ENCODE results near the gene EPHB2.
"Not testable (repeated sequence)": the region's sequence is repeated elsewhere in the genome, so short reads cannot be mapped to it uniquely, and the experiment has no call there.

Gene EPHB2

DNA sequence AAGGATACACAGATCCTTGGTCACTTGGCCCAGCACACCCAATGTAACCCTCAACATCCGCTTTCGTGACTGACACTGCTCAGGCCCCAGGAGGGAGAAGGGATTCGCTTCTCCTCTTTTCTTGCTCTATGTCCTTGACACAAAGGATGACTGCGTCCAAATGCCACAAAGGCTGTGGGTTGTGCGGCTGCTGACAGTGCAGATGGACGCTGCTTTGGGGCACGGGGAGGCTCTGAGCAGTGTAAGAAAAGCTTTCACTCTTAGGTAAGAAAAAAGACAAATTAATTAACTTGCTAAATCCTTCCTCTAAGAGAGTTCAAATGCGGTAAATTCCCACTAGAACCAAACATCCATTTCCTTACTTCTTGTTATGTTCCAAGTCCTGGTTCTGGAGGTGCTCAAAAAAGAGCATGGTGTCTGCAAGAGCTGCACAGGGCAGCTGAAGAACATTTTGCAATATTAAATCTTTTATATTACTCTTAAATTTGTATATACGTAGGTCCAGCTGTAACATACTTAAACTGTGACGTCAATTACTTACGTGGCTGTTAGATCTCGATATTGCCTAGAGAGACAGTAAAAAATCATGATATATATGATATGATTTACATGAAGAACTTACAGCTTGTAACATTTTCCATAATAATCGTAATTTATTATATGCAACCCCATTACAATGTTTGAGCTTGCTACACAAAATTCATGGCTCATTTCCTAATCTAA lies 19.4 kb upstream of the EPHB2 start:
- no peak for DNase-seq (ENCODE audit: low spot score)

DNA sequence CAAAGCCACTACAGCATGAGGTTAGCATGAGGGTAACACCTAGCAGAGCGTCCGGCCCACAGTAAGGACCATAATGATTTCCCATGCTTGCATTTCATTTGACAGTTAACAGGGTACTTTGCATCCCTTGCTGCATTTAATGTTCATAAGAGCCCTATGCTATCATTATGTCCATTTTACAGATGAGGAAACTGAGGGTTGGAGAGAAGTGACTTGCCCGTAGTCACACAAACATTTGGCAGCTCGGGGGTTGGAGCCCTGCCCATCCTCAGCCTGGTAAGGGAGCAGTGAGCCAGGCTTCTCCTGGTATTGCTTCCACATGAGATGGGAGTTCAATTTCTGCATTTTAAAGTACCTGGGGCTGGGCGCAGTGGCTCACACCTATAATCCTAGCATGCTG lies 16.5 kb upstream of the EPHB2 start:
- no peak for DNase-seq (ENCODE audit: low spot score)

DNA sequence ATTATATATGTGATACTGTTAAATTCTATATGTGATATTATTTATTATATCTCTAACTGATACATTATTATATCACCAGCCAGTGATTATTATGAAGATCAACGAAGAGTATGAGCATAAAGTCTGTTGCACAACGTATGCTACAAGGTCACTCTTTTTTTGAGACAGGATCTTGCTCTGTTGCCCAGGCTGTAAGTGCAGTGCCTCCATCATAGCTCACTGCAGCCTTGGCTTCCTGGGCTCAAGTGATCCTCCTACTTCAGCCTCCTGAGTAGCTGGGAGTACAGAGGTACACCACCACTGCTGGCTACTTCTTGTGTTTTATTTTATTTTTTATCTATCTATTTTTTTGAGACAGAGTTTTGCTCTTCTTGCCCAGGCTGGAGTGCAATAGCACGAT lies 14.0 kb upstream of the EPHB2 start:
- DNase-seq (ENCODE audit: low spot score): no peak

DNA sequence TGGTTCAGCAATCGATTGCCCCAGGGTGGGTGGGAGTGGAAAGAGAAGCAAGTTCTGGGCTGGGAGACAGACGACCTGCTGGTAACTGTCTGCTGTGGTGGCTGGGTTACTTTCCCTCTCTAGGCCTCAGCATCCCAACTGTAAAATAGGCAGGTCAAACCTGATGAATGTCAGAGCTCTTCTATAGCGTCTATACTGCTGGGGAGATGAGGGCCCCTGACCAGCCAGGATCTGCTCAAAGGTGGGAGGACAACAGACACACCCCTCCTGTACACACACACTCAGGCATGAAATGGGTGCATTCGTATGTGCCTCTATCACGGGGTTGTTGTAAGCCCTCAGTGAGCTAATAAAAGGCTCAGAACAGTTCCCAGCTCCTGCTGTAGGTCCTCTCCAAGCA lies 12.7 kb upstream of the EPHB2 start:
- DNase-seq (ENCODE audit: low spot score): no peak

DNA sequence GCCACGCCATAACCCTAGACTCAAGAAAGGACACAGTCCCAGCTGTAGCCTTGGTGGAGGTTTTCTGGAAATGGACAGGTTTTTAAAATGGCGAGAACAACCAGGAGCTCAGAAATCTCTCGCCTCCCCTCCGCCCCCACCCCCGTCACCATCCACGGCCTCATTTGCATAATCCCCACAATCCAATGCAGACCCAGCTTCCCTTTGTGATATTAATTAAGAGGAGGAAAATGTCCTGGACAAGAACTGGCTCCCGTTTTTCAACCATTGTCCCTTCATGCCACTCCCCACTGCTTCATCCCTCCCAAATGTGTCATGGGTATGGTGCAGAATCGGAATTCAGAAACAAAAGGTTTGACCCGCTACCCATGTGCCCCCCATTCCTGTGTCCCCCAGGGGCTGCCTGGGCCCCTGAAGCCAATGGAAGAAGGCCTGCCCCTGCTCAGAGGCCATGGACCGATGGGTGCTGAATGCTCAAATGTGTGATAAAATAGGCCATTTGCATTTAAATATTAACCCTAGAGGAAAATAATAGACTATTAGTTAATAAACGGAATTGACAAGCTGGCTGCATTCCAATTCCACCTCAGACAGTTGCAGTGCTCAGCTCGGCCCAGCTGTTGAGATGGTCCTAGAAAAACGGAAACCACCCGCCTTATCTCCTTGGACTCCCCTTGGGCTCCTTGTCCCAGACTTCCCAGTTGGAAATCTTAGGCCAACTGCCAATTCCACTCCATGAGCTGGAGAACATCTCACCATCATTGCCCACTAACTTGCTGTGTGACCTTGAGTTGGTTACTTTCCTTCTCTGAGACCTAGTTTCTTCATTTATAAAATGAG lies 10.7 kb upstream of the EPHB2 start:
- DNase-seq (ENCODE audit: low spot score): no peak

DNA sequence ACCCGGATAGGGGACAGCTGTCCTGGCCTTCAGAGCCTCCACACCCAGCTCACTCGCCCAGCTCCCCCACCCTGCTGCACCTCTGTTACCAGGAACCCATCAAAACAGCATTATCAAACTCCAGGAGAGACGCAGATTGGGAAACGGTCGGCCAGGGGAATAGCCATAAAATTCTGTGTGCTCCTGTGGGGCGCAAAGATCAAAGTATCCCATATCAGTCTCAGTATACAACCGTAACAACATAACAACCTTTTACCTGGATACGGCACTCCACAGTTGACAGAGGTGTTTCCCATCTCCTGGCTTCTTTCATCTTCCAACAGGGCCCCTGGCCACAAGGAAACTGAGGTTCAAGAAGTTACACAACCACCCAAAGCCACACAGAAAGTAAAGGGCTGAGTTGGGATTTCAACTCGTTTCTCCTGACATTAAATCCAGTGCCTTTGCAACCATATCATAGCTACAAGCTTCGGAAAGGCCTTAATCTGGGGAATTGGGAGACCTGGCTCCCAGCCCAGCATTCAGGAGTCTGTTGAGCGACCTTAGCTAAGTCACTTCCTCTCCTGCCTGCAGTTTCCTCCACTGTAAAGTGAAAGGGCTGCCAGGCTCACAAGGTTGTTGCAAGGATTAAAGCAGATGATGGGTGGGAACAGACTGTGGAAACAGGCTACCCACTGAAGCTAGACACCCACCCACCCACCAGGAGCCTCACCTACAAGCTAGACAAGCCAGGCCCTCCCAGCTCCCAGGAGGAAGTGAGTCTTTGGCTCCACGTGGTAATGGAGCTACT lies 8.1 kb upstream of the EPHB2 start:
- DNase-seq (ENCODE audit: low spot score): no peak

DNA sequence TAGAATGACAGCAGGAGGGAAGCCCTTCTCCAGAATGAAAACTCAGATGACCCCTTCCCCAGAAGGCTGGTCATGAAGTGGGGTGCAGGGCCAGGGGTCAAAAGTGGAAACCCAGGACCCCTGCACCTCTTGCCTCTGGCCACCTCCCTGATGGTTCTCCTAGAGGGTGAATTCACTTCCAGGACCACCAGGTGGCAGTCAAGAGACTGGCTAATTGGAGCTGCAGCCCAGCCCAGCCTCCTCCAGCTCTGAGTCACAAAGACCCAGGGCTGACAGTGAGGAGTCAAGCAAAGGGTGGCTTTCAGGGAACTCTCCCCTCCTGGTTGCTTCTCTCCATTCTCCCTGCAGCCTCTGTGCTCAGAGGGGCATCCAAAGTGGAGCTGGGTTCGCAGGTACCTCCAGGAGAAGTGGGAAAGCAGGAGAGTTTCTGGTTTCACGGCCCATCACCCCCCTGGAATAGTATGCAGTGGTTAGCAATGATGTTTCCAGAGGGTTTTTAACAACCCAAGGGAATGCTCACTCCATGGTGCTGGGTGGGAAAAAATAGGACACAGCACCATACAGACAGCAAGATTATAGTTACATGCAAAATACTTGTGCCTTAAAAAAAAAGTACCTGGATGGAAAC lies 6.1 kb upstream of the EPHB2 start:
- DNase-seq (ENCODE audit: low spot score): peak; percentile 88

DNA sequence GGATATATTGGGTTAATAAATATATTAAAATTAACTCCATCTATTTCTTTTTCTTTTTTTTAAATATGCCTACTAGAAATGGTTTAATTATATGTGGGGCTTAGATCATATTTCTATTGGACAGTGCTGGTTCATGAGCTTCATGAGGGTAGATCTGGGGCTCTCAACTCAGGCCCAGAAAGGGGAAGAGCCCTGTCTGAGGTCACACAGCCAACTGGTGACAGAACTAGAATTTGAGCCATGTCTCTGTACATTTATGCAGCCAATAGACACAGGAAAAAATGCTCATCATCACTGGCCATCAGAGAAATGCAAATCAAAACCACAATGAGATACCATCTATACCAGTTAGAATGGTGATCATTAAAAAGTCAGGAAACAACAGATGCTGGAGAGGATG lies 5.1 kb upstream of the EPHB2 start:
- DNase-seq (ENCODE audit: low spot score): no peak

DNA sequence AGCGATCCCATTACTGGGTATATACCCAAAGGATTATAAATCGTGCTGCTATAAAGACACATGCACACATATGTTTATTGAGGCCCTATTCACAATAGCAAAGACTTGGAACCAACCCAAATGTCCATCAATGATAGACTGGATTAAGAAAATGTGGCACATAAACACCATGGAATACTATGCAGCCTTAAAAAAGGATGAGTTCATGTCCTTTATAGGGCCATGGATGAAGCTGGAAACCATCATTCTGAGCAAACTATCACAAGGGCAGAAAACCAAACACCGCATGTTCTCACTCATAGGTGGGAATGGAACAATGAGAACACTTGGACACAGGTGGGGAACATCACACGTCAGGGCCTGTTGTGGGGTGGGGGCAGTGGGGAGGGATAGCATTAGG lies 4.5 kb upstream of the EPHB2 start:
- DNase-seq (ENCODE audit: low spot score): not testable (repeated sequence)

DNA sequence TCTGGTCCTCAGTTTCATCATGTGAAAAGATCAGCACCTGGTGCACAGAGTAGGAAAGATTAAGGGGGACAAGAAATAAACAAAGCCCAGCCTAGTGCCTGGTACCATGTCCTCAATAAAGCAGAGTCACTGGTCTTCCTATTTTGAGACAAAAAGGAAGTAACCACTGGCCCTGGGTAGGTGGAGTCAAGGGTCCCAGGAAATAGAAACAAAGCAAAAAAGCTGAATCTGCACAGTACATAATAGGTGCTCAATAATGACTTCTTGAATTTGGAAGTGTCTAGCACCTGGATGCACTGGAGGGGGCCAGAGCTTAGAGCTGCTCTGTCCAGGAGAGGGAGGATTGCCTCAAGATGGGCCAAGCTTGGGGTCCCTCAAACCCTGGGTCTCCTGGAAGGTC lies 1.9 kb upstream of the EPHB2 start:
- DNase-seq (ENCODE audit: low spot score): no peak

DNA sequence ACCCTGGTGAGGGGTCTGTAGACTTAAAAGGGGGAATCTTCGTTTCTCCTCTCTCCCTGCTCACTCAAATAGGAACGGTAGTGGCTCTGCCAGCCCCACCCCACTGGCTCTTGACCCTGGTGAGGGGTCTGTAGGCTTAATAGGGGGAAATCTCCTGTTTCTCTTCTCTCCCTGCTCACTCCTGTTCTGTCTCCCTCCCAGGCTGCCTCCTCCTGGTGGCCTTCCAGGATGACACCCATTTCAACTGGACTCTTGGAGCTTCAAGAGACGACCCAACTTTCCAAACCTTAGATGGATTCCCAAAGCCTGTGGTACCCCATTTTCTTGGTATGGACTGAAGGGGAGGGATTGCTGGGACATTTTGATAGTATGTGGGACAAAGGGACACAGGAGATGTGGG lies 1.4 kb upstream of the EPHB2 start:
- no peak for DNase-seq (ENCODE audit: low spot score)

DNA sequence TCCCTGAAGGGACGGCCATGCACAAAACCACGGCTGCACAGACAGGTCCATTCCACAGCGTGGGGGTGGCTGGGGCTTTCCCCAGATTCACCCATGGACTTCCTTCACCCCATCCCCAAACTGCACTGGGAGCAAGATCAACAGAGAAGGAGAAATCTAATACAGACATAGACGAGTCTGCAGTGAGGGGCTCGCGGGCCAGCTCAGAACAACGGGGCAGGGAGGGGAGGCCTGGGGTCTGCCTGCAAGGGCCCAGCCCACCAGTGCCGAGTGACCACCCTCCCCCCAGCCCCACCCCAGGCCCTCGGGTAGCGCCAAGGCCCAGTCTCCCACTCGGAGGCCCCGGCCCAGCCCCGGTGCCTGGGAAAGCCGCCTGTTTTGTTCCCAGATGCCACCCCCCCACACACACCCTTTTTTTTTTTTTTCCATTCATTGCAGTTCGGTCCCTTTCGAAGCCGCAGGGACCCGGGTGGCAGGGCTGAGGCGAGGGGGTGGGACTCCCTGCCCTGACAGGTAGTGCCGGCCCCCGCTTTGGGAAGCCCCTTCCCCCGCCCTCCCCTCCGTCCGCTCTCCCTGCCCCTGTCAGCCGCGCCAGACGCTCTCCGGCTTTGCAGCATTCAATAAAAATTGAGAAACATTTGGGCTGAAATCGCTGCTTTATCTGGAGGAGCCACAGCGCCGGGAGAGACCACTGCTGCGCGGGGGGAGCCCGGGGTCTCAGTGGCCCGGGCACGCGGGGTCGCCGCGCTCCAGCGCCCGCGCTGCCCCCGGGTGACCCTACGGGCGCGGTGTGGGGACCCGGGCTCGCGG lies 543 bp upstream of the EPHB2 start:
- DNase-seq (ENCODE audit: low spot score): peak; percentile 64

DNA sequence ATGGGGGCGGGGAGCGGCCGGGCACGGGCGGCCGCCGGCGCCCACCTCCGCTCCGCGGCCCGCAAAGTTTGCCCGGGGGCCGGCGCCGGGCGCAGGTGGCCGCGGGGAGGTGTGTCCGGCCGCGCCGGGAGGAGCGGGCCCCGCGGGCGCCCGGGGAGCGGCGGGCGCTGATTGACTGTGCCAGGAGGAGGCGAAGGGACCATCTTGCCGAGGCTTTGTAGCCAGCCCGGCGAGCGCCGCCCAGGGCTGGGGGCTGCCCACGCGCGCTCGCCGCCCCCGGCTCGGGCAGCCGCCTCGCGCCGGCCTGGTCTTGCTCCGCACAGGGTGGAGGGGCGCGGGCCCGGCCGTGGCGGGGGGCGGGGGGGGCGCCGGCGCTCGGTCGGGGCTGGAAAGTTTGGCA lies 432 bp downstream of the EPHB2 start:
- DNase-seq (ENCODE audit: low spot score): no peak

DNA sequence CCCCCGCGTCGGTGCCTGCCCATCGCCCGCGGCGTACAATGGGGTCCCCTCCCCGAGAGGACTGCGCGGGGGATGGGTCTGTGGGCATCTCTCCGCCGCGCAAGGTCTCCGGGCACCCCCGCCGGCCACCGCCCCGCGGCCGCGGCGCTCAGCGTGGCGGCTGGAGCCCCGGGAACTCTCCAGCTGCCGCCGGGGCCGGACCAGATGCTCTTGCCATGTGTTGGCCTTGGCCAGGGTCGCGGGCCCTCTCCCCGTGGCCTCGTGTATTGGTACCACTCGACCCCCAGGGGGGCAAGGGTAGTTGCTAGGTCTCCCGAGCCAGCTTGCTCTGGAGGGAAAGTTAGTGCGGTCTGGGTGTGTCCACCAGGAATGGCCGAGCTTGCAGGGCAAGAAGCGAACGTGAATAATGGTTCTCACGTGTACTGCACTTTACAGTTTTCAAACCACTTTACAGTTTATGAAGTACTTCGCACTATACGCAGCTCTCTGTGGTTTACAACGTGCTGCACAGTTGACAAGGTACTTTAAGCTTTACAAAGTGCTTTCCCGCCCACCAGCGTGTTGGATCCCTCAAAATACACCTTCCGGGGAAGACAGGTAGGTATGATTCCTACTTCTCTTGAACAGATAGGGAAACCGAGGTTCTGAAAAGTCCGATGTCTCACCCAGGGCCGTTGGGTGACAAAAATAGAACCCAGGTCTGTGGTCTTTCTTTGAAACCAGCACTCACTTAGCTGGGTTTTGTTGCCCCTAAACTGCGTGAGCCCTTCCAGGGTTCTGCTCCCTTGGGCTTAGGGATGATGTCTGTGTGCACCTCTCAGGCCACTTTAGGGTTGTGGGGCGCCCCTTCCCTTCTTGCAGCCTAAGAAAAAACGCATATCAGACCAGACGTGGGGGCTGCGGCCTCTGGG lies 1.2 kb downstream of the EPHB2 start:
- DNase-seq (ENCODE audit: low spot score): no peak

DNA sequence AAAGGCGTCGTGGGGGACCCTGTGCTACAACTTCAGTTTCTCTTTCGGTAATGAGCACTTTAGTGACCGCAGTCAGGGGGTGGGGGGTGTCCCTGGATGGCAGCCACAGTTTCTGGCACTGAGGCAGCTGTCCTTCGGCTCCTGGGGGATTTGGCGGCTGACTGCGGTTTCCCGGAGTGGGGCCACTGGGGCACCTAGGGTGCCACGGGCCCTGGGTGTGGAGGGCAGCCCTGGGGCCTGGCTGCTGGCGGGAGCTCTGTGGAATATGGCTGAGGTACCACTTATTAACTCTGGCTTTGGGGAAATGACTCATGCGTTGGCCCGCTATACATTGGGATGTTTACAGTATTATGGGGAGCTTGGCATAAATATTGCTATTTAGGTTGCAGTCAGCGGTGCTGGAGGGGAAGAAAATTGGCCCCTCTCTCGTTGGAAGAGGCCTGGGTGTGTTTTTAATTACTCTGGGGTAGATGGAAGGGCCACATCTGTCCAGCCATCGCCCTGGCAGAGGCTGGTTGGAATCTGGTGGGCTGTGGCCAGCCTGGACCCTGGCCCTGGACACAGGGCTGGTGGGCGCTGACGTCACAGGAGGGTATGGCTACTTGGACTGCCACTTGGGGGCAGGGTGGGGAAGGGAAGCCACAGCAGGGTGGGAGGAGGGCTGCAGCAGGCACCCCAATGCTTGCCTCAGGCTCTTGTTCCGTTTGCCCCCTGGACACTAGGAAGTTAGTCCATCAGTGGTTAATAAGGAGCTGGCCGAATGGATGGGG lies 2.0 kb downstream of the EPHB2 start:
- DNase-seq (ENCODE audit: low spot score): no peak

DNA sequence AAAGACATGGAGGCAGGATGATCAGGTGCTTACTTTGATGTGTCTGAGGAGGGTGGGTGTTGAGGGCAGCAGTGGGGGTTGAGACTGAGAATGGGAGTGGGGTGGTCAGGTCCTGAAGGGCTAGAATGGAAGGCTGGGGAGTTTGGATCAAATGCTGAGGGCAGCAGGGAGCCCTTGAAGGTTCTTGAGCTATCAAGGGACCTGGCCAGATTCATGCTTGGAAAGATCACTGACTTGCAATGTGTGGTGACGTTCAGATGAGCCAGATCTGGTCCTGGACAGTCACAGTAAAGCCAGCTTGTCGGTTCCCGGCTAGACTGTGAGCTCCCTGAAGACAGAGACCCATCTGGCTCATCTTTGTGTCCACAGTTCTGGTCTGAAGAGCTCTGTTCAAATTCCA lies 3.8 kb downstream of the EPHB2 start:
- DNase-seq (ENCODE audit: low spot score): no peak

DNA sequence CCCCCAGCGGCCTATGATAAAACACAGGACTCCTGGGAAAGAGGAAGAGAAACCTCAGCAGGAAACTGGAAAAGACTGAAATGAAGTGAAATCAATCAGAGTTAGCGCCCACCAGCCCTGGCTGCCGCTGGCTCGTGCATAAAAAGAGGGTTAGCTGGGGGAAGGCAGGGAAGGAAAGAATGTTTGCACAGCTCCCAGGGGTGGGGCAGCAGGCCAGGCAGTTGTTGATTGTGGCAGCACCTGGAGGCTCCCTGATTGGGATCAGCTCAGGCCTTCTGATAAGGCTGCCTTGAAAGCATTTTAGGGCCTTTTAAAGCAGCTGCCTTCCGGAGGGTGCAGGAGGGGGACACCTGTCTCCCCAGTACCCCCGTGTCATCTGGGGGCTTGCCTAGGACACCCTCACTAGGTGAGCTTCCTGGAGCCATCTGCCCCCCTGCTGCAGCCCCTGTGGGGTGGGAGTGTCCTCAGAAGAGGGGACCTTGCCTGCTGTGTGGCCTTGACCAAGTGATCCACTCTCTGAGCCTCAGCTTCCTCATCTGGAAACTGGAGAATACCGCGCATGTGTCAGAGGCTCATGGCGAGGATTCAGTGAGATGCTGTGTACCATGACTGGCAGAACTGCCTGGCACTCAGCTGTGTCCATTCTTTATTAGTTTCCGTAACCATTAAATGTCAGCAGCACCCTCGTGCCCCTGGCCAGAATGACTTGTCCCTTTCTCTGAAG lies 6.6 kb downstream of the EPHB2 start:
- DNase-seq (ENCODE audit: low spot score): no peak

DNA sequence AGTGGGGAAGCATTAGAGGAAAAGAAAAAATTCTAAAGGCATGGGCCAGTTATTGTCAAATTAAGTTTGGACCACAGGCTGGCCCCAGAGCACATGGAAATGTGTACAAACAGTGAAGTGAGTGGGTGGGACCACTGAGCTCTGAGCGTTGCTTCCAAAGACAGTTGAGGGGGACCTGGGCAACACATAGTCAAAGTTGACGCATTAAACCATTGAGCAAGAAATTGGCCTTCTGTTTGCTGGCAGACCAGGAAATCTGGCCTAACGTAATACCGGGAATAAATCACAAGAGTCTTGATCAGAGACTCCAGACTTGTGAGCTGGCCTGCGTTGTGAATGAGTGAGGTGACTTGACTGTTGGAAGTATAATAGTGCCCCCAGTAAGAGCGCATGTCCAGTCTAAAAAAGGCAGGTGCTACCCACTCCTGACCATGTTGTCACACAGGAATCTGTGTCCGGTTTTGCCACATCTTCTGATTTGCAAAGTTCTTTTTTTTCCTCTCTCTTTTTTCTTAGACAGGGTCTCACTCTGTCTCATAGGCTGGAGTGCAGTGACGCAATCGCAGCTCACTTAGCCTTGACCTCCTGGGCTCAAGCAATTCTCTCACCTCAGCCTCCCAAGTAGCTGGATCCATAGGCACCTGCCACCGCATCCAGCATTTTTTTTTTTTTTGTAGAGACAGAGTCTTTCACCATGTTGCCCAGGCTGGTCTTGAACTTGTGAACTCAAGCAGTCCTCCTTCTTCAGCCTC lies 10.7 kb downstream of the EPHB2 start:
- no peak for DNase-seq (ENCODE audit: low spot score)

Measured in globus pallidus (tissue), 1 donor.